ENCODE measurements around the gene APBA1.

- TF ChIP-seq, protein P1, sequence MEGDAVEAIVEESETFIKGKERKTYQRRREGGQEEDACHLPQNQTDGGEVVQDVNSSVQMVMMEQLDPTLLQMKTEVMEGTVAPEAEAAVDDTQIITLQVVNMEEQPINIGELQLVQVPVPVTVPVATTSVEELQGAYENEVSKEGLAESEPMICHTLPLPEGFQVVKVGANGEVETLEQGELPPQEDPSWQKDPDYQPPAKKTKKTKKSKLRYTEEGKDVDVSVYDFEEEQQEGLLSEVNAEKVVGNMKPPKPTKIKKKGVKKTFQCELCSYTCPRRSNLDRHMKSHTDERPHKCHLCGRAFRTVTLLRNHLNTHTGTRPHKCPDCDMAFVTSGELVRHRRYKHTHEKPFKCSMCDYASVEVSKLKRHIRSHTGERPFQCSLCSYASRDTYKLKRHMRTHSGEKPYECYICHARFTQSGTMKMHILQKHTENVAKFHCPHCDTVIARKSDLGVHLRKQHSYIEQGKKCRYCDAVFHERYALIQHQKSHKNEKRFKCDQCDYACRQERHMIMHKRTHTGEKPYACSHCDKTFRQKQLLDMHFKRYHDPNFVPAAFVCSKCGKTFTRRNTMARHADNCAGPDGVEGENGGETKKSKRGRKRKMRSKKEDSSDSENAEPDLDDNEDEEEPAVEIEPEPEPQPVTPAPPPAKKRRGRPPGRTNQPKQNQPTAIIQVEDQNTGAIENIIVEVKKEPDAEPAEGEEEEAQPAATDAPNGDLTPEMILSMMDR (IDR thresholded peaks at IDR 0.05; ENCODE audit: control extremely low read depth in 1 of 3, insufficient read depth in 1 of 3, low read depth in 1 of 3, low read length in 3 of 3): no peak
- TF ChIP-seq CHD1 (IDR thresholded peaks at IDR 0.05; ENCODE audit: low read depth, low read length) (no peak), NRF1 (IDR thresholded peaks at IDR 0.05; ENCODE audit: low read depth, low read length) (no peak), ASH2L (IDR thresholded peaks at IDR 0.05; ENCODE audit: low read length) (no peak), EGR1 (IDR thresholded peaks at IDR 0.05; ENCODE audit: borderline replicate concordance, low read depth, low read length) (no peak), ZNF274 (IDR thresholded peaks at IDR 0.05; ENCODE audit: borderline replicate concordance, extremely low read depth, low read length) (no peak), BACH1 (IDR thresholded peaks at IDR 0.05; ENCODE audit: low read length) (no peak), RXRA (IDR thresholded peaks at IDR 0.05; ENCODE audit: insufficient read depth, low read depth, low read length) (no peak)
- TF ChIP-seq, protein P2, sequence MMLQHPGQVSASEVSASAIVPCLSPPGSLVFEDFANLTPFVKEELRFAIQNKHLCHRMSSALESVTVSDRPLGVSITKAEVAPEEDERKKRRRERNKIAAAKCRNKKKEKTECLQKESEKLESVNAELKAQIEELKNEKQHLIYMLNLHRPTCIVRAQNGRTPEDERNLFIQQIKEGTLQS (IDR thresholded peaks at IDR 0.05; ENCODE audit: insufficient read depth, low read depth, low read length): no peak
These were observed 172.8 kb downstream of the APBA1 start for GRCh38 chr9:69499407-69499806.

Data from H1 (cell line).